ENCODE data around the gene YY1.

- no peak for TF ChIP-seq POLR2A (IDR thresholded peaks at IDR 0.05)
- TF ChIP-seq CTCF (IDR thresholded peaks at IDR 0.05): no peak
Observed at GRCh38 chr14:100298551-100299237, 59.8 kb downstream of the YY1 start.

All from right lobe of liver (tissue), 4 donors.